HG03558 (cell line): ENCODE measurements around the gene HYOU1.
"Not testable (repeated sequence)": the region's sequence is repeated elsewhere in the genome, so short reads cannot be mapped to it uniquely, and the experiment has no call there.

Experiments used
- ATAC-seq: cut with Tn5 transposase; IDR thresholded peaks from one replicate; pipeline ENCODE4 v1.9.1; 2021; ENCODE audit warnings: moderate number of reproducible peaks; ENCODE audit not compliant: unreplicated experiment; ENCODE audit errors: extremely low read depth

The HYOU1 gene

GRCh38 chr11:119024430-119025098, 32.4 kb downstream of the HYOU1 start:
- no peak for ATAC-seq

- ATAC-seq = no peak
Observed at GRCh38 chr11:119023741-119024140, 33.3 kb downstream of the HYOU1 start.

GRCh38 chr11:119021631-119022030, 35.4 kb downstream of the HYOU1 start:
- no peak for ATAC-seq

- no peak for ATAC-seq
Observed at GRCh38 chr11:119019996-119020395, 37.0 kb downstream of the HYOU1 start.

GRCh38 chr11:119018074-119018938, 38.7 kb downstream of the HYOU1 start, which contains the start of the genes RPS25 and TRAPPC4:
Gene RPS25 (minus strand): TSS chr11:119018343. CDS start chr11:119018284, 59 bp downstream.
Gene TRAPPC4 (plus strand): TSS chr11:119018766. CDS start chr11:119018796, 30 bp downstream.
- peak; percentile 62 for ATAC-seq

- not testable (repeated sequence) for ATAC-seq
Observed at GRCh38 chr11:119017377-119017776, 39.6 kb downstream of the HYOU1 start.

- ATAC-seq = no peak
Observed at GRCh38 chr11:119016216-119017009, 40.6 kb downstream of the HYOU1 start.

- no peak for ATAC-seq
Observed at GRCh38 chr11:119015054-119015611, 41.9 kb downstream of the HYOU1 start.

- no peak for ATAC-seq
Observed at GRCh38 chr11:119014209-119014924, 42.6 kb downstream of the HYOU1 start.

- ATAC-seq = no peak
Observed at GRCh38 chr11:119012629-119013170, 44.3 kb downstream of the HYOU1 start.

GRCh38 chr11:119011476-119012053, 45.4 kb downstream of the HYOU1 start:
- no peak for ATAC-seq

- no peak for ATAC-seq
Observed at GRCh38 chr11:119006656-119007055, 50.3 kb downstream of the HYOU1 start.

- no peak for ATAC-seq
Observed at GRCh38 chr11:119000906-119001305, 56.1 kb downstream of the HYOU1 start.

GRCh38 chr11:118998822-118999221, 58.2 kb downstream of the HYOU1 start:
- no peak for ATAC-seq

- ATAC-seq = no peak
Observed at GRCh38 chr11:118998388-118998717, 58.7 kb downstream of the HYOU1 start.

- peak; percentile 77 for ATAC-seq
Observed at GRCh38 chr11:118997627-118998387, 59.2 kb downstream of the HYOU1 start, which contains the start of gene CENATAC. Gene CENATAC (plus strand): TSS chr11:118998138. CDS start chr11:118998198, 60 bp downstream.

GRCh38 chr11:118996926-118997626, 59.9 kb downstream of the HYOU1 start:
- no peak for ATAC-seq
